Brain microvascular endothelial cell (primary cell): ENCODE data around the gene NAA16.

ENCODE experiments used
- DNase-seq: peaks from one replicate; pipeline ENCODE4 v3.0.0-alpha.2; 2020
- H3K27ac ChIP-seq: fragments of 250-450 bp; sonication (Bioruptor Pico); 2 replicates; pipeline ENCODE4 v1.5.1; 2020; ENCODE audit warnings: mild to moderate bottlenecking, moderate library complexity
- H3K27me3 ChIP-seq: fragments of 250-450 bp; sonication (Bioruptor Pico); replicated peaks from 2 replicates; pipeline ENCODE4 v1.5.1; 2020; ENCODE audit warnings: mild to moderate bottlenecking
- H3K36me3 ChIP-seq: fragments of 250-450 bp; sonication (Bioruptor Pico); replicated peaks from 2 replicates; pipeline ENCODE4 v1.5.1; 2020; ENCODE audit warnings: mild to moderate bottlenecking
- H3K4me3 ChIP-seq: 2 replicates; pipeline ENCODE4 v1.5.1; 2011; ENCODE audit warnings: low read depth, mild to moderate bottlenecking, control low read depth, low read length, moderate library complexity
- in situ Hi-C: cut with HindIII; loops from 2 replicates; pipeline ENCODE4 v1.10.0; 2017; ENCODE audit warnings: low sequenced_read_pairs, low pct_ligation_motif_present
- TF ChIP-seq, protein P1 (sequence below): IDR thresholded peaks from 2 replicates; pipeline ENCODE4 v1.5.1; 2011; ENCODE audit warnings: low read depth, mild to moderate bottlenecking, moderate library complexity, low read length, control low read depth, inconsistent platforms; ENCODE audit errors: missing control alignments

NAA16 gene

DNA sequence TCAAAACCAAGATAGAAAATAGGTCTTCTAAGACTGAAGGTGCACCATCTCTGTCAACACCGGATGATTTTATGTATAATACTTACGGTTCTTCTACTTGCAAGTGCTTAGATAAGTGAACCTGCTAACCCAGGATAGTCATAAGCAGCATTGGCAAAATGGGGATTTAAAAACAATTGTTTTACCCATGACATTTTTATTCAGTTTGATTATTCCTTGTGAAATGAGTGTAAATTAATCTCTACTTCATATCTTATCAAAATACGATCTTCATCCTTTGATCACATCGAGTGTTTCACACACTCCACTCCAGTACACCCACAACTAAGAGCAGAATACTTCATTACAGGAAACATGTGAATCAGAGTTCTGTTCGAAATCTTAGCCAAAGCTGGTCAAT is 24.7 kb upstream of the NAA16 start:
- in situ Hi-C loops, result no loop called here
- TF ChIP-seq, protein P1, sequence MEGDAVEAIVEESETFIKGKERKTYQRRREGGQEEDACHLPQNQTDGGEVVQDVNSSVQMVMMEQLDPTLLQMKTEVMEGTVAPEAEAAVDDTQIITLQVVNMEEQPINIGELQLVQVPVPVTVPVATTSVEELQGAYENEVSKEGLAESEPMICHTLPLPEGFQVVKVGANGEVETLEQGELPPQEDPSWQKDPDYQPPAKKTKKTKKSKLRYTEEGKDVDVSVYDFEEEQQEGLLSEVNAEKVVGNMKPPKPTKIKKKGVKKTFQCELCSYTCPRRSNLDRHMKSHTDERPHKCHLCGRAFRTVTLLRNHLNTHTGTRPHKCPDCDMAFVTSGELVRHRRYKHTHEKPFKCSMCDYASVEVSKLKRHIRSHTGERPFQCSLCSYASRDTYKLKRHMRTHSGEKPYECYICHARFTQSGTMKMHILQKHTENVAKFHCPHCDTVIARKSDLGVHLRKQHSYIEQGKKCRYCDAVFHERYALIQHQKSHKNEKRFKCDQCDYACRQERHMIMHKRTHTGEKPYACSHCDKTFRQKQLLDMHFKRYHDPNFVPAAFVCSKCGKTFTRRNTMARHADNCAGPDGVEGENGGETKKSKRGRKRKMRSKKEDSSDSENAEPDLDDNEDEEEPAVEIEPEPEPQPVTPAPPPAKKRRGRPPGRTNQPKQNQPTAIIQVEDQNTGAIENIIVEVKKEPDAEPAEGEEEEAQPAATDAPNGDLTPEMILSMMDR, result no peak
- no peak overlapping the region for H3K27ac ChIP-seq
- no peaks in the 10 kb centered on the region for H3K36me3 ChIP-seq
- no peak for DNase-seq
- H3K27me3 ChIP-seq, result no peaks in the 10 kb centered on the region
- H3K4me3 ChIP-seq, result no peak overlapping the region

DNA sequence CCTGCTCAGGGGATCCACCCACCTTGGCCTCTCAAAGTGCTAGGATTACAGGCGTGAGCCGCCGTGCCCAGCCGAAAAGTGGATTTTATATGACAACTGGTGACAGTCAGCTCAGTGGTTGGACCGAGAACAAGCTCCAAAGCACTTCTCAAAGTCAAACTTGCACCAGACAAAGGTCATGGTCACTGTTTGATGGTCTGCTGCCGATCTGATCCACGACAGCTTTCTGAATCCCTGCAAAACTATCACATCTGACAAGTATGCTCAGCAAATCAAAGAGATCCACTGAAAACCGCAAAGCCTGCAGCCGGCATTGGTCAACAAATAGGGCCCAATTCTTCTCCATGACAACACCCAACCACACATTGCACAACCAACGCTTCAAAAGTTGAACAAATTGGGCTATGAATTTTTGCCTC is 21.6 kb upstream of the NAA16 start:
- TF ChIP-seq, protein P1, result no peak
- in situ Hi-C loops, result no loop called here
- no peak for DNase-seq
- H3K27ac ChIP-seq, result no peak overlapping the region
- no peaks in the 10 kb centered on the region for H3K27me3 ChIP-seq
- no peak overlapping the region for H3K4me3 ChIP-seq
- no peaks in the 10 kb centered on the region for H3K36me3 ChIP-seq

DNA sequence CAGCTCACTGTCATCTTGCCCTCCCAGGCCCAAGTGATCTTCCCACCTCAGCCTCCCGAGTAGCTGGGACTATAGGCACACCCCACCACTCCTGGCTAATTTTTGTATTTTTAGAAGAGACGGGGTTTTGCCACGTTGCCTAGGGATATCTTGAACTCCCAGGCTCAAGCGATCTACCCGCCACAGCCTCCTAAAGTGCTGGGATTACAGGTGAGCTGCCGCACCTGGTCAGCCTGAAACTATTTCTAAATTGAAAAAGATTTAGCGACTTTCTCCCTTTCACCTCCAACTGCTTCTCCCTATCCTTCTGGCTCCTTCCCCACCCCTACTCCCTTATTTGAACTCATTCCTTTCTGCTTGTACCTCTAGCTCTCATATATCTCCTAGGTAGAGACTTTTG is 19.8 kb upstream of the NAA16 start:
- in situ Hi-C loops, result no loop called here
- H3K27me3 ChIP-seq, result no peaks in the 10 kb centered on the region
- H3K4me3 ChIP-seq, result no peak overlapping the region
- no peak overlapping the region for H3K27ac ChIP-seq
- TF ChIP-seq, protein P1, result no peak
- DNase-seq, result no peak
- no peaks in the 10 kb centered on the region for H3K36me3 ChIP-seq

DNA sequence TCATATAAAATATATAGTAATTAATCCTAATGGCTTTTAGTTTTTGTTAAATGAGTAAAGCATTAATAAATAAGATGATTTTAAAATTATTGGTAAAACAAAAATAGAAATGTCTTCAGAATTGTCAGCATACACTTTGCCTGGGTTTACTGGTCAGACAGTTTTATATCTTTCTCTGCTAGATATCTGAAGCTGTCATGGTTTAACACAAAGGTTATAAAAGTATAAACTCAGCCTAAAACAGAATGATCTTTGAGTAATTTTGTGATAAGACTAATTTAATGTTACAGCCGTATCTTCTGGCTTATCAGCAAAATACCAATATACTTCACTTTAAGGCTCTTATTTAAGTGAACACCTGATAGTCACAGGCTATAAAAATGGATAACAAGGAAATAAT is 17.8 kb upstream of the NAA16 start:
- Histone ChIP-seq H3K36me3 (no peaks in the 10 kb centered on the region), H3K27ac (no peak overlapping the region), H3K27me3 (no peaks in the 10 kb centered on the region), H3K4me3 (no peak overlapping the region)
- DNase-seq, result no peak
- in situ Hi-C loops, result no loop called here
- TF ChIP-seq, protein P1, result no peak

DNA sequence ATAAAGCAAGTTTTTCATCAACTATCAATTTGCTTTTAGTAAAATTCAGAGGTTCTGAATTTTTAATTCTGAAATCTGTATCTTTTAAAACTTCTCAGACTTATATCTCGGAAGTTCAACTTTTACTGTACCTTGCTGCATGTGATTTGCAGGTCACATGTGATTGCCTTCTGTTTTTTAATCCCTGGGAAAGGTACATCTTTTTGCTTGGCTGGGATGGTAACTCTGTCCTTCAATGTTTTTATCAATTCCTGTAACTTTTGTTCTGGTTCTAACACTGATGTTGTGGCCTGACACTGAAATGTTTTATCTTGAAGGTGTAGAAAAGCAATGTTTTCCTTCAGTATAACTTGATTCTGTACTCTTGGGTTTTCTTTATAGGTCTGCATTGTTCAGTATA is 16.2 kb upstream of the NAA16 start:
- no peaks in the 10 kb centered on the region for H3K36me3 ChIP-seq
- no peak overlapping the region for H3K27ac ChIP-seq
- no peaks in the 10 kb centered on the region for H3K27me3 ChIP-seq
- in situ Hi-C loops, result no loop called here
- H3K4me3 ChIP-seq, result no peak overlapping the region
- DNase-seq, result no peak
- TF ChIP-seq, protein P1, result no peak

DNA sequence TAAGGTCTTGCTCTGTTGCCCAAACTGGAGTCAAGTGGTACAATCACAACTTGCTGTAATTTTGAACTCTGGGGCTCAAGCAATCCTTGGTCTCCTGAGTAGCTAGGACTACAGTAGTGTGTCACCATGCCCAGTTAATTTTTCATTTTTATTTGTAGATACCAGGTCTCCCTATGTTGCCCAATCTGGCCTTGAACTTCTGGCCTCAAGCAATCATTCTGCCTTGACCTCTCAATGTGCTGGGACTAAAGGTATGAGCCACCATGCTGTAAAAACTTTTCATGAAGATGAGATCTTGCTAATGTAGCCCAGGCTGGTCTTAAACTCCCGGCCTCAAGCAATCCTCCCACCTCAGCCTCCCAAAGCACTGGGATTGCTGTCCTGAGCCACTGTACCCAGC is 15.1 kb upstream of the NAA16 start:
- in situ Hi-C loops, result no loop called here
- Histone ChIP-seq H3K4me3 (no peak overlapping the region), H3K36me3 (no peaks in the 10 kb centered on the region), H3K27me3 (no peaks in the 10 kb centered on the region), H3K27ac (no peak overlapping the region)
- TF ChIP-seq, protein P1, result no peak
- no peak for DNase-seq
